ENCODE data around the gene FKBP1A. TPM values are rescaled to one million over a fixed set of nuclear protein-coding genes. Genes with fewer than 3 reads are reported as not detected.

The FKBP1A gene
- total RNA-seq, 2 donors from 2014 or later, result 103 to 161 TPM

GRCh38 chr20:1362484-1362883 lies 30.4 kb downstream of the FKBP1A start:
- H3K4me1 ChIP-seq (replicated peaks), result no peaks in the 10 kb centered on the region
- H3K36me3 ChIP-seq, result no peaks in the 10 kb centered on the region
- TF ChIP-seq POLR2A (IDR thresholded peaks at IDR 0.05) (no peak), CTCF (IDR thresholded peaks at IDR 0.05) (no peak), POLR2AphosphoS5 (IDR thresholded peaks at IDR 0.05) (no peak)
- WGBS, result 96% methylated on average over 2 of the region's 2 CpGs
- no peak for DNase-seq (ENCODE audit: low spot score)
- no peaks in the 10 kb centered on the region for H3K9me3 ChIP-seq
- no peak overlapping the region for H3K4me3 ChIP-seq
- intact Hi-C loops (cut with DNase I), result no loop called here
- no peaks in the 10 kb centered on the region for H3K27me3 ChIP-seq (replicated peaks; ENCODE audit: insufficient read depth)
- H3K27ac ChIP-seq, result no peak overlapping the region

GRCh38 chr20:1360094-1360846 lies 32.6 kb downstream of the FKBP1A start:
- no peak overlapping the region for H3K4me3 ChIP-seq
- intact Hi-C loops (cut with DNase I), result no loop called here
- DNase-seq (ENCODE audit: low spot score), result no peak
- H3K36me3 ChIP-seq, result peaks cover 0 to 2% of the 10 kb centered on the region in 2 donors
- H3K9me3 ChIP-seq, result no peaks in the 10 kb centered on the region
- H3K27me3 ChIP-seq (replicated peaks; ENCODE audit: insufficient read depth), result no peaks in the 10 kb centered on the region
- no peak for TF ChIP-seq POLR2AphosphoS5 (IDR thresholded peaks at IDR 0.05)
- H3K27ac ChIP-seq, result no peak overlapping the region
- WGBS, result 86% methylated on average over 6 of the region's 7 CpGs
- no peaks in the 10 kb centered on the region for H3K4me1 ChIP-seq (replicated peaks)

GRCh38 chr20:1357921-1358671 lies 34.8 kb downstream of the FKBP1A start:
- intact Hi-C loops (cut with DNase I), result no loop called here
- WGBS, result 96% methylated on average over 9 of the region's 9 CpGs
- Histone ChIP-seq H3K27me3 (replicated peaks; ENCODE audit: insufficient read depth) (no peaks in the 10 kb centered on the region), H3K4me3 (no peak overlapping the region), H3K9me3 (no peaks in the 10 kb centered on the region), H3K36me3 (peaks cover 0 to 4% of the 10 kb centered on the region in 2 donors), H3K4me1 (replicated peaks) (no peaks in the 10 kb centered on the region), H3K27ac (no peak overlapping the region)
- no peak for DNase-seq (ENCODE audit: low spot score)
- TF ChIP-seq CTCF (IDR thresholded peaks at IDR 0.05) (no peak), POLR2A (IDR thresholded peaks at IDR 0.05) (no peak), POLR2AphosphoS5 (IDR thresholded peaks at IDR 0.05) (no peak)

- no peak for DNase-seq (ENCODE audit: low spot score)
- H3K36me3 ChIP-seq, result peaks cover 0 to 4% of the 10 kb centered on the region in 2 donors
- TF ChIP-seq CTCF (IDR thresholded peaks at IDR 0.05) (no peak), POLR2A (IDR thresholded peaks at IDR 0.05) (no peak), POLR2AphosphoS5 (IDR thresholded peaks at IDR 0.05) (no peak)
- H3K9me3 ChIP-seq, result no peaks in the 10 kb centered on the region
- no peaks in the 10 kb centered on the region for H3K4me1 ChIP-seq (replicated peaks)
- no peak overlapping the region for H3K27ac ChIP-seq
- H3K4me3 ChIP-seq, result no peak overlapping the region
- intact Hi-C loops (cut with DNase I), result no loop called here
- no peaks in the 10 kb centered on the region for H3K27me3 ChIP-seq (replicated peaks; ENCODE audit: insufficient read depth)
Measured at GRCh38 chr20:1353956-1354355, 38.9 kb downstream of the FKBP1A start.

GRCh38 chr20:1346315-1346969 lies 46.4 kb downstream of the FKBP1A start:
- 94% methylated on average over 2 of the region's 2 CpGs for WGBS
- H3K27me3 ChIP-seq (replicated peaks; ENCODE audit: insufficient read depth), result no peaks in the 10 kb centered on the region
- no peak for DNase-seq (ENCODE audit: low spot score)
- intact Hi-C loops (cut with DNase I), result no loop called here
- H3K9me3 ChIP-seq, result no peaks in the 10 kb centered on the region
- H3K4me3 ChIP-seq, result no peak overlapping the region
- H3K4me1 ChIP-seq (replicated peaks), result no peaks in the 10 kb centered on the region
- no peak overlapping the region for H3K27ac ChIP-seq
- no peaks in the 10 kb centered on the region for H3K36me3 ChIP-seq
- TF ChIP-seq POLR2AphosphoS5 (IDR thresholded peaks at IDR 0.05), result no peak
- no peak for TF ChIP-seq POLR2A (IDR thresholded peaks at IDR 0.05)

Data from prostate gland (tissue), 2 donors.